Erythroblast (primary cell): ENCODE measurements around the gene SLC13A3.

Experiments
- GATA1 ChIP-seq: IDR thresholded peaks from 2 replicates; pipeline ENCODE4 v1.6.1; 2011; ENCODE audit warnings: low read depth, mild to moderate bottlenecking, control low read depth, low read length, moderate library complexity
- POLR2A ChIP-seq: IDR thresholded peaks from 2 replicates; pipeline ENCODE4 v1.6.1; 2011; ENCODE audit warnings: mild to moderate bottlenecking, low read length

DNA sequence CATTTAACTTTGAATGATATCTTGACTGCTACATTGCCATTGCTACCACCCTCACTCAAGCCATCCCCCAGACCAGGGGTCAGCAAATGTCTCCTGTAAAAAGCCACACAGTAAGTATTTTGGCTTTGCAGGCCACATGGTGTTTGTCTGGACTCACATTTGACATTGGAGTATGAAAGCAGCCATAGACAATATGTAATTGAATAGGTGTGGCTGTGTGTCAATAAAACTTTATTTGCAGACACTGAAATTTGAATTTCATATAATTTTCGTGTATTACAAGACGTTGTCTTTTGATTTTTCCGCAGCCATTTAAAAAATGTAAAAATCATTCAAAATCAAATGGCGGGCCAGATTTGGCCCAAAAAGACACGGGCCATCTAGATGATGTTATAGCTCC lies 64.5 kb downstream of the SLC13A3 start:
- no peak for TF ChIP-seq POLR2A
- no peak for TF ChIP-seq GATA1
